ENCODE measurements around the gene C2orf68. TPM values are rescaled to one million over a fixed set of nuclear protein-coding genes. Genes with fewer than 3 reads are reported as not detected.
A peak's percentile ranks its signal among the peaks of the same experiment; 100 is the strongest.

Gene C2orf68
- total and polyA plus RNA-seq, 2 of the 13 experiments (the other 11 are each of a cell fraction or from before 2014, with no cell fraction given) = 47.1 to 77.4 TPM

DNA sequence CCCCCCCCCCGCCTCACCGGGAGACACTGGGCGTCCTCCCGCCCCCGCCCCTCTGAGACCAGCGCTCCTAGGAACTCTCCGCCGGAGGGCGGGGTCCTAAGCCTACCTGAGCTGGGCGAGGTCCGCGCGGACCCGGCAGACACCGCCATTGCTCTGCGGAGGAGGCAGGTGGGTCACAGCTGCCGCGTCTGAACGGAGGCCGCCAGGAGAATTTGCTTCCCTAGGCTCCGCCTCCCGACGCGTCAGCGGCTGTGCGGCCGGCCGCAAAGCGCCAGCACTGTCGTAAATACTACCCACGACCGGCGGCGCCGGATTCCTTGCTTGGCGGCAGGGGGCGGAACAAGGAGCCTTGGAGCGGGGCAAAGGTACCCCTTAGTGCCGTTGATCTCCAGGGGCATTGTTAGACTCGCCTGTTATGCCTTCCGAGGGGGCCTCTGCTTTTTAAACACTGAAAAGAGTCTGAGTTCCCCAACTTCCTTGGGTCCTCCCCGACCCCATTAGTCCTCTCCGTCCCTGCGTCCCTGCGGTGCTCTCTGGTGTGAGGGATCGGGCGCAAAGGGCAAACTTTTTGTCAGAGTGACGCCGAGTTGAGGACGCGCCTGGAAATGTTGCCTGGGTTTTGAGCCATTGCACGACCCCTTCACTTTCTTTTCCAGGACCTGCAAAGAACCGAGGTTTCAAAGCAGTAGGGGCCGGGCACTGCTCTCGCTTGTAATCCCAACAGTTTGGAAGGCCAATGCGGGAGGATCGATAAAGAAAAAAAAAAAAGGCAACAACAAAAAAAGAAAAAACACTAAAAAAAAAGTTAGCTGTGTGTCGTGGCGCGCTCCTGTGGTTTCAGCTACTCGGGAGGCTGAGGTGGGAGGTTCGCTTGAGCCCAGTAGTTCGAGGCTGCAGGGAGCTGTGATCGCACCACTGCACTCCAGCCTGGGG is 50.3 kb downstream of the C2orf68 start, which contains the start of gene GGCX (continued):
- TF ChIP-seq KMT2B (CRISPR knock-in tag; IDR thresholded peaks at IDR 0.05) (peak; percentile 92), ZFP90 (CRISPR knock-in tag; IDR thresholded peaks at IDR 0.05; ENCODE audit: borderline replicate concordance) (peak; percentile 94), BRD4 (CRISPR knock-in tag; IDR thresholded peaks at IDR 0.05) (peak; percentile 13; the same call in 1 of the 2 replicates), MLLT10 (CRISPR knock-in tag; IDR thresholded peaks at IDR 0.05) (no peak), KLF12 (CRISPR knock-in tag; IDR thresholded peaks at IDR 0.05; ENCODE audit: borderline replicate concordance) (0 out of 2 replicates have a peak, but pooled peaks have one; percentile 39), LCORL (IDR thresholded peaks at IDR 0.05) (no peak), LCORL (CRISPR knock-in tag; IDR thresholded peaks at IDR 0.05) (peak; percentile 90), KLF15 (CRISPR knock-in tag; IDR thresholded peaks at IDR 0.05; ENCODE audit: borderline replicate concordance) (peak; percentile 93; the same call in 1 of the 2 replicates), ZNF788 (CRISPR knock-in tag; IDR thresholded peaks at IDR 0.05; ENCODE audit: borderline replicate concordance) (peak; percentile 94; the same call in 1 of the 2 replicates), CENPT (CRISPR knock-in tag; IDR thresholded peaks at IDR 0.05; ENCODE audit: low read depth) (no peak), ZMYM4 (CRISPR knock-in tag; IDR thresholded peaks at IDR 0.05) (peak; percentile 91), MTA3 (CRISPR knock-in tag; IDR thresholded peaks at IDR 0.05) (no peak), SSRP1 (CRISPR knock-in tag; IDR thresholded peaks at IDR 0.05) (peak; percentile 58; the same call in 1 of the 2 replicates), ZNF496 (CRISPR knock-in tag; IDR thresholded peaks at IDR 0.05; ENCODE audit: insufficient replicate concordance) (no peak), SMAD3 (CRISPR knock-in tag; IDR thresholded peaks at IDR 0.05) (no peak)
- TF ChIP-seq, protein P1, sequence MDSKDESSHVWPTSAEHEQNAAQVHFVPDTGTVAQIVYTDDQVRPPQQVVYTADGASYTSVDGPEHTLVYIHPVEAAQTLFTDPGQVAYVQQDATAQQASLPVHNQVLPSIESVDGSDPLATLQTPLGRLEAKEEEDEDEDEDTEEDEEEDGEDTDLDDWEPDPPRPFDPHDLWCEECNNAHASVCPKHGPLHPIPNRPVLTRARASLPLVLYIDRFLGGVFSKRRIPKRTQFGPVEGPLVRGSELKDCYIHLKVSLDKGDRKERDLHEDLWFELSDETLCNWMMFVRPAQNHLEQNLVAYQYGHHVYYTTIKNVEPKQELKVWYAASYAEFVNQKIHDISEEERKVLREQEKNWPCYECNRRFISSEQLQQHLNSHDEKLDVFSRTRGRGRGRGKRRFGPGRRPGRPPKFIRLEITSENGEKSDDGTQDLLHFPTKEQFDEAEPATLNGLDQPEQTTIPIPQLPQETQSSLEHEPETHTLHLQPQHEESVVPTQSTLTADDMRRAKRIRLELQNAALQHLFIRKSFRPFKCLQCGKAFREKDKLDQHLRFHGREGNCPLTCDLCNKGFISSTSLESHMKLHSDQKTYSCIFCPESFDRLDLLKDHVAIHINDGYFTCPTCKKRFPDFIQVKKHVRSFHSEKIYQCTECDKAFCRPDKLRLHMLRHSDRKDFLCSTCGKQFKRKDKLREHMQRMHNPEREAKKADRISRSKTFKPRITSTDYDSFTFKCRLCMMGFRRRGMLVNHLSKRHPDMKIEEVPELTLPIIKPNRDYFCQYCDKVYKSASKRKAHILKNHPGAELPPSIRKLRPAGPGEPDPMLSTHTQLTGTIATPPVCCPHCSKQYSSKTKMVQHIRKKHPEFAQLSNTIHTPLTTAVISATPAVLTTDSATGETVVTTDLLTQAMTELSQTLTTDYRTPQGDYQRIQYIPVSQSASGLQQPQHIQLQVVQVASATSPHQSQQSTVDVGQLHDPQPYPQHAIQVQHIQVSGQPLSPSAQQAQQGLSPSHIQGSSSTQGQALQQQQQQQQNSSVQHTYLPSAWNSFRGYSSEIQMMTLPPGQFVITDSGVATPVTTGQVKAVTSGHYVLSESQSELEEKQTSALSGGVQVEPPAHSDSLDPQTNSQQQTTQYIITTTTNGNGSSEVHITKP (CRISPR knock-in tag; IDR thresholded peaks at IDR 0.05; ENCODE audit: low read depth) = peak; percentile 87
- TF ChIP-seq, protein P2, sequence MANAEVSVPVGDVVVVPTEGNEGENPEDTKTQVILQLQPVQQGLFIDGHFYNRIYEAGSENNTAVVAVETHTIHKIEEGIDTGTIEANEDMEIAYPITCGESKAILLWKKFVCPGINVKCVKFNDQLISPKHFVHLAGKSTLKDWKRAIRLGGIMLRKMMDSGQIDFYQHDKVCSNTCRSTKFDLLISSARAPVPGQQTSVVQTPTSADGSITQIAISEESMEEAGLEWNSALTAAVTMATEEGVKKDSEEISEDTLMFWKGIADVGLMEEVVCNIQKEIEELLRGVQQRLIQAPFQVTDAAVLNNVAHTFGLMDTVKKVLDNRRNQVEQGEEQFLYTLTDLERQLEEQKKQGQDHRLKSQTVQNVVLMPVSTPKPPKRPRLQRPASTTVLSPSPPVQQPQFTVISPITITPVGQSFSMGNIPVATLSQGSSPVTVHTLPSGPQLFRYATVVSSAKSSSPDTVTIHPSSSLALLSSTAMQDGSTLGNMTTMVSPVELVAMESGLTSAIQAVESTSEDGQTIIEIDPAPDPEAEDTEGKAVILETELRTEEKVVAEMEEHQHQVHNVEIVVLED (CRISPR knock-in tag; IDR thresholded peaks at IDR 0.05; ENCODE audit: borderline replicate concordance) = peak; percentile 91
- TF ChIP-seq, protein P3, sequence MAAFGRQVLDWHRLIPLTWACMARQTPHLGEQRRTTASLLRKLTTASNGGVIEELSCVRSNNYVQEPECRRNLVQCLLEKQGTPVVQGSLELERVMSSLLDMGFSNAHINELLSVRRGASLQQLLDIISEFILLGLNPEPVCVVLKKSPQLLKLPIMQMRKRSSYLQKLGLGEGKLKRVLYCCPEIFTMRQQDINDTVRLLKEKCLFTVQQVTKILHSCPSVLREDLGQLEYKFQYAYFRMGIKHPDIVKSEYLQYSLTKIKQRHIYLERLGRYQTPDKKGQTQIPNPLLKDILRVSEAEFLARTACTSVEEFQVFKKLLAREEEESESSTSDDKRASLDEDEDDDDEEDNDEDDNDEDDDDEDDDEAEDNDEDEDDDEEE (CRISPR knock-in tag; IDR thresholded peaks at IDR 0.05) = peak; percentile 77; the same call in 1 of the 2 replicates
- TF ChIP-seq, protein P4, sequence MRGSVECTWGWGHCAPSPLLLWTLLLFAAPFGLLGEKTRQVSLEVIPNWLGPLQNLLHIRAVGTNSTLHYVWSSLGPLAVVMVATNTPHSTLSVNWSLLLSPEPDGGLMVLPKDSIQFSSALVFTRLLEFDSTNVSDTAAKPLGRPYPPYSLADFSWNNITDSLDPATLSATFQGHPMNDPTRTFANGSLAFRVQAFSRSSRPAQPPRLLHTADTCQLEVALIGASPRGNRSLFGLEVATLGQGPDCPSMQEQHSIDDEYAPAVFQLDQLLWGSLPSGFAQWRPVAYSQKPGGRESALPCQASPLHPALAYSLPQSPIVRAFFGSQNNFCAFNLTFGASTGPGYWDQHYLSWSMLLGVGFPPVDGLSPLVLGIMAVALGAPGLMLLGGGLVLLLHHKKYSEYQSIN (CRISPR knock-in tag; IDR thresholded peaks at IDR 0.05; ENCODE audit: borderline replicate concordance) = no peak
- TF ChIP-seq, protein P5, sequence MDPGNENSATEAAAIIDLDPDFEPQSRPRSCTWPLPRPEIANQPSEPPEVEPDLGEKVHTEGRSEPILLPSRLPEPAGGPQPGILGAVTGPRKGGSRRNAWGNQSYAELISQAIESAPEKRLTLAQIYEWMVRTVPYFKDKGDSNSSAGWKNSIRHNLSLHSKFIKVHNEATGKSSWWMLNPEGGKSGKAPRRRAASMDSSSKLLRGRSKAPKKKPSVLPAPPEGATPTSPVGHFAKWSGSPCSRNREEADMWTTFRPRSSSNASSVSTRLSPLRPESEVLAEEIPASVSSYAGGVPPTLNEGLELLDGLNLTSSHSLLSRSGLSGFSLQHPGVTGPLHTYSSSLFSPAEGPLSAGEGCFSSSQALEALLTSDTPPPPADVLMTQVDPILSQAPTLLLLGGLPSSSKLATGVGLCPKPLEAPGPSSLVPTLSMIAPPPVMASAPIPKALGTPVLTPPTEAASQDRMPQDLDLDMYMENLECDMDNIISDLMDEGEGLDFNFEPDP (CRISPR knock-in tag; conservative IDR thresholded peaks at IDR 0.05) = no peak
